Mucosa of rectum (tissue), 2 donors: ENCODE data around the gene PEAK1.

ENCODE experiments used
- H3K27ac ChIP-seq, 2 donors: one replicate each; pipeline ENCODE4 v1.7.0; 2013; ENCODE audit warnings: inconsistent platforms in 2 of 2, low read depth in 2 of 2, low read length in 2 of 2
- H3K27me3 ChIP-seq, 2 donors: one replicate each; pipeline ENCODE4 v1.7.0; 2013; ENCODE audit warnings: low read length in 2 of 2; ENCODE audit not compliant: control insufficient read depth in 2 of 2, insufficient read depth in 2 of 2
- H3K36me3 ChIP-seq, 2 donors: one replicate each; pipeline ENCODE4 v1.7.0; 2013; ENCODE audit warnings: low read length in 2 of 2; ENCODE audit not compliant: control insufficient read depth in 2 of 2, insufficient read depth in 2 of 2
- H3K4me1 ChIP-seq, 2 donors: one replicate each; pipeline ENCODE4 v1.7.0; 2013; ENCODE audit warnings: low read length in 2 of 2, mild to moderate bottlenecking in 1 of 2; ENCODE audit not compliant: control insufficient read depth in 2 of 2, insufficient read depth in 2 of 2
- H3K4me3 ChIP-seq, 2 donors: one replicate each; pipeline ENCODE4 v1.7.0; 2013; ENCODE audit warnings: low read length in 2 of 2
- H3K9ac ChIP-seq, 2 donors: one replicate each; pipeline ENCODE4 v1.7.0; 2013; ENCODE audit warnings: low read length in 2 of 2, low read depth in 1 of 2, mild to moderate bottlenecking in 1 of 2
- H3K9me3 ChIP-seq, 2 donors: one replicate each; pipeline ENCODE4 v1.7.0; 2013; ENCODE audit warnings: low read length in 2 of 2; ENCODE audit not compliant: control insufficient read depth in 2 of 2
- donor health status: healthy.
- donor health status: Normal muscosa, but diverticular disease.

The PEAK1 gene, protein sequence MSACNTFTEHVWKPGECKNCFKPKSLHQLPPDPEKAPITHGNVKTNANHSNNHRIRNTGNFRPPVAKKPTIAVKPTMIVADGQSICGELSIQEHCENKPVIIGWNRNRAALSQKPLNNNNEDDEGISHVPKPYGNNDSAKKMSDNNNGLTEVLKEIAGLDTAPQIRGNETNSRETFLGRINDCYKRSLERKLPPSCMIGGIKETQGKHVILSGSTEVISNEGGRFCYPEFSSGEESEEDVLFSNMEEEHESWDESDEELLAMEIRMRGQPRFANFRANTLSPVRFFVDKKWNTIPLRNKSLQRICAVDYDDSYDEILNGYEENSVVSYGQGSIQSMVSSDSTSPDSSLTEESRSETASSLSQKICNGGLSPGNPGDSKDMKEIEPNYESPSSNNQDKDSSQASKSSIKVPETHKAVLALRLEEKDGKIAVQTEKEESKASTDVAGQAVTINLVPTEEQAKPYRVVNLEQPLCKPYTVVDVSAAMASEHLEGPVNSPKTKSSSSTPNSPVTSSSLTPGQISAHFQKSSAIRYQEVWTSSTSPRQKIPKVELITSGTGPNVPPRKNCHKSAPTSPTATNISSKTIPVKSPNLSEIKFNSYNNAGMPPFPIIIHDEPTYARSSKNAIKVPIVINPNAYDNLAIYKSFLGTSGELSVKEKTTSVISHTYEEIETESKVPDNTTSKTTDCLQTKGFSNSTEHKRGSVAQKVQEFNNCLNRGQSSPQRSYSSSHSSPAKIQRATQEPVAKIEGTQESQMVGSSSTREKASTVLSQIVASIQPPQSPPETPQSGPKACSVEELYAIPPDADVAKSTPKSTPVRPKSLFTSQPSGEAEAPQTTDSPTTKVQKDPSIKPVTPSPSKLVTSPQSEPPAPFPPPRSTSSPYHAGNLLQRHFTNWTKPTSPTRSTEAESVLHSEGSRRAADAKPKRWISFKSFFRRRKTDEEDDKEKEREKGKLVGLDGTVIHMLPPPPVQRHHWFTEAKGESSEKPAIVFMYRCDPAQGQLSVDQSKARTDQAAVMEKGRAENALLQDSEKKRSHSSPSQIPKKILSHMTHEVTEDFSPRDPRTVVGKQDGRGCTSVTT (N-terminal part only)

DNA sequence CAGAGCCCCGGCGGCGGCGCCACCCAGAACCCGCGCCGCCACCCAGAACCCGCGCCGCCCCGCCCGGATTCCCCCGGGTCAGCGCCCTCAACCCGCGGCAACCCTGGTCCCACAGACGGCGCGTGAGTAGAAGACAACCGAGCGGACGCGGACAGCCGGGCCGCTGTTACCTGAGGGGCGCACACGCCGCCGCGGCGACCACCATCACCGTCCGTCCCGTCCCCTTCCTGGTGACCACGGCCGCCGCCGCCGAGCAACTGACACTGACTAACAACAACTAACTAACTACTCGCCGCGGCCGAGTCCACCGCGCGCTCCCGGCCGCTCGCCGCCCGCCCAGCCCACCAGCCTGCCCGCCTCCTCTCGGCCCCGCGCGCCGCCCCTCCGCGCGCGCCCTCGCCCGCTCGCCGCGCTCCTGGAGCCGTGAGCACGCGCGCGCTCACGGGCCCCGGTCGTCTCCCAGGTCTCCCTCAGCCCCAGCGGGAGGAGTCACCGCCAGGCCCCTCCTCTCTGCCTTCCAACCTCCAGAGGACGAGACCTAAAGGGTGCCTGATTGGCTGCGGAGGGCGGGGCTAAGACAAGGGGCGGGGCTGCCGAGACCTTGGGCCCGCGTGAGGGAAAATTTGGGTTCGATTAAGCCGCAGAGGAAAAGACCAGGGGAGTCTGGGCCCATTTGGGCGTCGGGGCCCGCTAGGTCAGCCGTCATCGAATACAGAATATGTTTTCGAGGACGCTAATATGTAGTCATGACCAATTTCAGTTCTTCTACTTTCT is at the start of gene PEAK1:
PEAK1 (minus strand) TSS at position 269 of the 774 bp plus-strand sequence. CDS start 238,178 bp downstream, outside the sequence.
- Histone ChIP-seq H3K4me3 (peak within 1 kb of the TSS; percentile 91 to 93), H3K9ac (peak within 1 kb of the TSS; percentile 80 to 88), H3K9me3 (no peaks in the 10 kb centered on the region), H3K36me3 (no peaks in the 10 kb centered on the region), H3K4me1 (peaks cover 10 to 23% of the 10 kb centered on the region in 2 donors), H3K27ac (peak within 1 kb of the TSS; percentile 91 to 93), H3K27me3 (no peaks in the 10 kb centered on the region)

DNA sequence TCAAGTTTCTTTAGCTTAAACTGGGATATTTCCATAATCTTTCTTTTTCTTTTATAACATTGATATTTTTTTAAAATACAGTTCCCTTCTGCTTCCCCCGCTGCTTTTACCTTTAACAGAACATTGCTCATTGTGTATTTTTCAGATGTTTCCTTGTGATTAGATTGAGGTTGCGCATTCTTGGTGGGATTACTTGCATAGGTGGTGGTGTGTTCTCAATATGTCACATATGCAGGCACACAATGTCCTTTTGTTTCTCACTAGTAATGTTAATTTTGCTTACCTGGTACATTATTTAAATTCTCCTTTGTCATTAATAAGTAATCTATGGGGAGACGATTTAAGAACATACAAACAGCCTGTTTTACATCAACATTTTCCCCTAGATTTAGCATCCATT is 49.0 kb upstream of the PEAK1 start:
- no peak overlapping the region for H3K27ac ChIP-seq
- no peaks in the 10 kb centered on the region for H3K9me3 ChIP-seq
- no peak overlapping the region for H3K9ac ChIP-seq
- H3K27me3 ChIP-seq: no peaks in the 10 kb centered on the region
- H3K4me1 ChIP-seq: no peaks in the 10 kb centered on the region
- no peak overlapping the region for H3K4me3 ChIP-seq
- H3K36me3 ChIP-seq: peaks cover 39 to 50% of the 10 kb centered on the region in 2 donors

DNA sequence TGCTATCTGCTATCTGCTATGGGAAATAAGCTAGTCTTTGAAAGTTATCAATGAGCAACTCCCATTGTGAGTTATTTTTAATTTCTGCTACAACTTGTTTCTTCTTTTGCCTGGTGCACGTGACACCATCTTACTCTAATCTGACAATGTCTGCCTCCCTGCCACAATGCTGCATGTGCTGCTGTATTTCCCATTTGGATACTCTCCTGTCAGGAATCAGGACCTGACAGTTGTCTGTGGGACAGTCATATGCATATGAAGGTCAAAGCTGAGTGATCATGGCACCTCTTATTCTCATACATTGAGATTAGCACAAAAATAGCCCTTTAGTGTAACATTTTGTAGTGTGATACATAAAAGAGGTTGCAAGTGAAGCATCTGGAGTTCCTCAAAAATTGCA is 46.6 kb upstream of the PEAK1 start:
- H3K4me3 ChIP-seq: no peak overlapping the region
- H3K36me3 ChIP-seq: peaks cover 42 to 44% of the 10 kb centered on the region in 2 donors
- no peak overlapping the region for H3K9ac ChIP-seq
- H3K27me3 ChIP-seq: no peaks in the 10 kb centered on the region
- no peak overlapping the region for H3K27ac ChIP-seq
- H3K4me1 ChIP-seq: no peaks in the 10 kb centered on the region
- H3K9me3 ChIP-seq: no peaks in the 10 kb centered on the region

DNA sequence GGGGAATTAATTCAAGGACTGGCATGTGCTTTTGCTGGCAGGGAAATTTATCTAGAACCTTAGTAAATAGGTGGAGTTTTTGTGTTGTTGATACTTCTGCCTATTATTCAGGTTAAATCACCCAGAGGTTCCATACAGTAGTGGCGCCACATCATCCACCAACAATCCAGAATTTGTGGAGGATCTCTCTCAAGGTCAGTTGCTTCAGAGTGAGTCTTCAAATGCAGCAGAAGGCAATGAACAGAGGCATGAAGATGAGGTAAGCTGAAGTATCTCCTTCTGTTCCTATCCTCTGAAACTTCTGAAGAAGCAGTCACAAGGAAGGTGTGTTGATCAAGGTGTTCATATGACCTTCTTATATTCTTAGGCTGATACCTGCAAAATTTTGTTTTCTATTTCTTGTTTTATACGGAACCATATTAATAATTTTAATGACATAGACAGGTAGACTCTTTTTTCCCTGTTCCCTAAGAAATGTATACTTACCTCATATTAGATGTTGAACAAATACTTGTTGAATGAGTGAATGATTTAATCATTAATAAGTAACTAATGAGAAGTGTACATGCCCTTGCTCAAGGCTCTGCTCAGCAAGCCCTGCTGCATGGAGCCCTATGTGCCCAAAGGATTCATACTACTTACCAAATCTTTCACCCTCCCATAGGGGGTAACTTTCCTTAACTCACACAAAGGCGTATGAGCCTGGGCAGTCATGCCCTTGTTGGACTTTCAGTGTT is 44.4 kb upstream of the PEAK1 start:
- no peak overlapping the region for H3K4me3 ChIP-seq
- no peaks in the 10 kb centered on the region for H3K27me3 ChIP-seq
- no peaks in the 10 kb centered on the region for H3K9me3 ChIP-seq
- no peak overlapping the region for H3K9ac ChIP-seq
- peaks cover 33 to 43% of the 10 kb centered on the region in 2 donors for H3K36me3 ChIP-seq
- no peaks in the 10 kb centered on the region for H3K4me1 ChIP-seq
- H3K27ac ChIP-seq: no peak overlapping the region

DNA sequence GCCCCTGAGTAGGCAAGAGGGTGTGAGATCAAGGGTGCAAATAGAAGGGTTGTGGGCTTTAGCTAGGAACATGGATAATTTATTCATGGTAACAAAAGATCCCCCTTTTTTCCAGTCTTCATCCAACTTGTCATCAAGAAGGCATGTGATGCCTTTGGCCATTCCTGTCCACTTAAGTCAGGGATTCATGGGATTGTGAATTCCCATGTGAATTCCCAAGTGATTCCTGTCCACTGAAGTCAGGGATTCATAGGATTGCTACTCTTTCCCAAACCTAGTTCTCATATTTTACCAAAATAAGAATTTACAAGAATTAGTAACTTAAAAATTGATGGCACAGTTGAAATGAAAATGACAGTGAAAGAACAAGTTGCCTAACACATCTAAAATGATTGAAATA is 41.6 kb upstream of the PEAK1 start:
- H3K4me3 ChIP-seq: no peak overlapping the region
- no peaks in the 10 kb centered on the region for H3K27me3 ChIP-seq
- H3K9ac ChIP-seq: no peak overlapping the region
- H3K9me3 ChIP-seq: no peaks in the 10 kb centered on the region
- no peak overlapping the region for H3K27ac ChIP-seq
- H3K36me3 ChIP-seq: peaks cover 19 to 28% of the 10 kb centered on the region in 2 donors
- no peaks in the 10 kb centered on the region for H3K4me1 ChIP-seq

DNA sequence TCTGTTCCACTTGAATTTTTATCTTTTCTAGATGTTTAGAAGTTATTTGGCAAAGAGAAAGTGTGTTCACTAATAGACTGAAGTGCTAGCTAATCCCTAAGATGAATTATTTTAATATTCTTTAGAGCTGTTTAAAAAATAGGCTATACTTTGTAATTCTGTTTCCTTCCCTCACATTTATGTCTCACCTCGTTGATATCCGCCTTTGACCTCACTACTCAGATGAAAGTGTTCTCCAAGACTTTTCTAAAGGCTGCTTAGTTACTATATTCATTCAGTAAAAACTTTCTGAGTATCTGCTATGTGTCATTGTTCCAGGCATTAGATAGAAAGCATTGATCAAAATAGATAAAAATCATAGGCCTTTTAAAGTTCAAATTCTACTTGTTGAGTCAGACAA is 39.1 kb upstream of the PEAK1 start:
- H3K9ac ChIP-seq: no peak overlapping the region
- no peaks in the 10 kb centered on the region for H3K27me3 ChIP-seq
- peaks cover 10 to 26% of the 10 kb centered on the region in 2 donors for H3K36me3 ChIP-seq
- peaks cover 0 to 4% of the 10 kb centered on the region in 2 donors for H3K4me1 ChIP-seq
- H3K4me3 ChIP-seq: no peak overlapping the region
- no peak overlapping the region for H3K27ac ChIP-seq
- no peaks in the 10 kb centered on the region for H3K9me3 ChIP-seq

DNA sequence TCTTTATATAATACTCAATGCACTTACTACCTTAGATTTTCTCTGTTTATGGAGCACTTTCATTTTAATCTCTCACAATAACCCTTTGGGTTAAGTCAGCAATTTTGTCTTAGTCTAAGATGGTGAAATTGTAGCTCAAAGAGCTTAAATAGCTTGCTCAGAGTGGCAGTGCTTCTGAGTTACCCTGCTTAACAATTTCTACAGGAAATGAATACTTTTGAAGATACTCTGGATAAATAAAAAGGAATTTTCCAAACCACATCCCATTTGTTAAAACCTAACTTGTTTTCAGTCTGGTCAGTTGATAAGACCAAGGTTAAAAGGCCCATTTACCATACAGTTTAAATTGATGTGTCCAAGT is 38.0 kb upstream of the PEAK1 start:
- Histone ChIP-seq H3K4me3 (no peak overlapping the region), H3K27ac (no peak overlapping the region), H3K4me1 (peaks cover 0 to 4% of the 10 kb centered on the region in 2 donors), H3K9me3 (no peaks in the 10 kb centered on the region), H3K9ac (no peak overlapping the region), H3K36me3 (peaks cover 2 to 21% of the 10 kb centered on the region in 2 donors), H3K27me3 (no peaks in the 10 kb centered on the region)

DNA sequence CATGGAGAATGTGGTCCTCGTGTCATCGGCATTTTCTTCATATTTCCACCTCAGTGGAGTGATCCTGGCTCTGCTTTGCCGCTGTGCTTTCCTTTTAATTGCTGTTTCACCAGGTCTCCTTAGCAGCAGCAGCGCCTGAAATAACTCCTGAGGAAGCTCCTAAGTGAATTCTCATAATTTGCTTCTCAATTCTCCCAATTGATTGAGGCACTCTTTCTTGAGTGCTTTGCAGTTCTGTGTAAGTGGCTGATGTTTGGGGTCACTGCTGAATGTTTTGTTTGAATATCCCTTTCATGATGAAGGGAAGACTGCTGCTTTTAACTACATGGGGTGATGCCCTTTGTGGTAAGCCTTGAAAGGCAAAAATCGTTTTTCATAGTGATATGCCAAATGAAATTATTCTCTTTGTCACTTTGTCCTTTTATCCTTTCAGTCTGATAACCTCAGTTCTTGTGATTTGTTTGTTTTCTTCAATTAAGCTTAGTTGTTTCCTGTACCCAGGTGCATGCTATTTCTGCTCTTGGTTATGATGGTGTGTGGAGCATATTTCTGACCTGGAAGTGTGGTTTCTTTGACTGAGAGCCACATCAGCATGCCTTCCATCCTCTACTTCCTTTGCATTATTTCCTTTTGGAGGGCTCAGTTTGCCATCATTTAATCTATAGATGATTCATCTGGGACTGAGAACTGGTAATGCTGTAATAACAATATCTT is 37.4 kb upstream of the PEAK1 start:
- Histone ChIP-seq H3K4me3 (no peak overlapping the region), H3K9me3 (no peaks in the 10 kb centered on the region), H3K4me1 (peaks cover 0 to 4% of the 10 kb centered on the region in 2 donors), H3K36me3 (peaks cover 2 to 20% of the 10 kb centered on the region in 2 donors), H3K9ac (no peak overlapping the region), H3K27ac (no peak overlapping the region), H3K27me3 (no peaks in the 10 kb centered on the region)

DNA sequence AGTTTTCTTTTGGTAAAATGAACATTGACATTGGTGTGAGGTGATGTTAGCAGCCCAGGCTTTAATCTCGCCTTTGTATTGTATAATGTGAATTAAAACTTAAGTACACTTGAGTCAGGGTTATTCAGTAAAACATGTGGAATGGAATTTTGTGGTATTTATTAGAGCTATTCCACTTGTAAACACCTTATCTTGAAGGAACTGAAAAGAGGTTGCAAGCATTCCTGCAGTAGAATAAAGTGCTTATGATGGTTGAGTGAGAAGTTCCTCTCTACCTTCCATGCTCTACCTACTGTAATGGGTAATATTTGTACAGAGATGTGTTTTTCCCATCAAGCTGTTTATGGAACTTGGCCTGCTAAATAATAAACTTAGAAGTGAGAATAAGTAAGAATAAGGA is 36.8 kb upstream of the PEAK1 start:
- Histone ChIP-seq H3K4me3 (no peak overlapping the region), H3K9ac (no peak overlapping the region), H3K27ac (no peak overlapping the region), H3K27me3 (no peaks in the 10 kb centered on the region), H3K4me1 (peaks cover 0 to 4% of the 10 kb centered on the region in 2 donors), H3K36me3 (peaks cover 2 to 15% of the 10 kb centered on the region in 2 donors), H3K9me3 (no peaks in the 10 kb centered on the region)
